MM.1S (cell line): ENCODE results near the gene SMIM1.

ENCODE experiments used
- EZH2 ChIP-seq: fragments of 300-600 bp; sonication (generic); optimal IDR thresholded peaks from 2 replicates; pipeline ENCODE3; 2017; ENCODE audit warnings: low read depth, mild to moderate bottlenecking, antibody characterized with exemption, low read length, mixed read lengths
- TF ChIP-seq, protein P1 (sequence below): fragments of 300-600 bp; sonication (generic); IDR thresholded peaks from 2 replicates; pipeline ENCODE4 v1.5.1; 2016; ENCODE audit warnings: antibody characterized with exemption, low read length, mixed read lengths

DNA sequence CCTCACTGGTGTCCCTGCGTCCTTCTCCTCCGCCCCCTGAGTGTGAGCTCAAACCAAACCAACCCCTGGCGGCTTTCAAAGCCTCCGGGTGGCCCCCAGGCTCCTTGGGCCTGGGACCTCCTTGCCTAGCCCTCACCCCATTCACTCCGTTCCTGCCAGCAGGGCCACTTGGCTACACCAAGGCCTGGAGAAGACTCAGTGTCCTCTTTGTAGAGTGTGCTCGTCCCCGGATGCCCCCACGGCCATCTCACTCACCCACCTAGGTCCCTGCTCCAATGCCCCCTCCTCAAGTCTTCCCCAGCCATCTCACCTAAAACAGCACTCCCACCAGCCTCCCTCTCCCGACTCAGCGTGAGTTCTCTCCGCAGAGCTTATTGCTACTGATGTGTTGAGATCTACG, 27.5 kb upstream of the SMIM1 start:
- TF ChIP-seq, protein P1, sequence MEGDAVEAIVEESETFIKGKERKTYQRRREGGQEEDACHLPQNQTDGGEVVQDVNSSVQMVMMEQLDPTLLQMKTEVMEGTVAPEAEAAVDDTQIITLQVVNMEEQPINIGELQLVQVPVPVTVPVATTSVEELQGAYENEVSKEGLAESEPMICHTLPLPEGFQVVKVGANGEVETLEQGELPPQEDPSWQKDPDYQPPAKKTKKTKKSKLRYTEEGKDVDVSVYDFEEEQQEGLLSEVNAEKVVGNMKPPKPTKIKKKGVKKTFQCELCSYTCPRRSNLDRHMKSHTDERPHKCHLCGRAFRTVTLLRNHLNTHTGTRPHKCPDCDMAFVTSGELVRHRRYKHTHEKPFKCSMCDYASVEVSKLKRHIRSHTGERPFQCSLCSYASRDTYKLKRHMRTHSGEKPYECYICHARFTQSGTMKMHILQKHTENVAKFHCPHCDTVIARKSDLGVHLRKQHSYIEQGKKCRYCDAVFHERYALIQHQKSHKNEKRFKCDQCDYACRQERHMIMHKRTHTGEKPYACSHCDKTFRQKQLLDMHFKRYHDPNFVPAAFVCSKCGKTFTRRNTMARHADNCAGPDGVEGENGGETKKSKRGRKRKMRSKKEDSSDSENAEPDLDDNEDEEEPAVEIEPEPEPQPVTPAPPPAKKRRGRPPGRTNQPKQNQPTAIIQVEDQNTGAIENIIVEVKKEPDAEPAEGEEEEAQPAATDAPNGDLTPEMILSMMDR = no peak
- no peak for TF ChIP-seq EZH2
